ENCODE measurements around the gene RNF169. TPM values are rescaled to one million over a fixed set of nuclear protein-coding genes. Genes with fewer than 3 reads are reported as not detected.

RNF169 gene
- total and polyA plus RNA-seq, 4 donors: 0.60 to 11.0 (median 5.1) TPM

- H3K27me3 ChIP-seq (ENCODE audit: control insufficient read depth in 4 of 4, insufficient read depth in 4 of 4, low read length in 3 of 4): no peaks in the 10 kb centered on the region
- H3K27ac ChIP-seq (ENCODE audit: low read depth in 1 of 2, low read length in 2 of 2): no peak overlapping the region
- no peak overlapping the region for H3K9ac ChIP-seq (ENCODE audit: low read depth in 1 of 2, low read length in 2 of 2)
- no peak for DNase-seq (ENCODE audit: low spot score)
- no peak overlapping the region for H3K4me3 ChIP-seq (ENCODE audit: low read depth in 1 of 3, low read length in 3 of 3)
- no peaks in the 10 kb centered on the region for H3K9me3 ChIP-seq (ENCODE audit: control insufficient read depth in 4 of 4, low read length in 3 of 4)
- H3K36me3 ChIP-seq (ENCODE audit: control insufficient read depth in 4 of 4, insufficient read depth in 3 of 4, low read depth in 1 of 4, low read length in 3 of 4): no peaks in the 10 kb centered on the region
- TF ChIP-seq HNF4G (IDR thresholded peaks at IDR 0.05): no peak
- no peak for TF ChIP-seq NR2F2 (IDR thresholded peaks at IDR 0.05)
- no peak for TF ChIP-seq ZBTB33 (IDR thresholded peaks at IDR 0.05)
- no peak for TF ChIP-seq FOXA2 (IDR thresholded peaks at IDR 0.05)
- no peak for TF ChIP-seq REST (IDR thresholded peaks at IDR 0.05)
- TF ChIP-seq FOXA1 (IDR thresholded peaks at IDR 0.05): no peak
- TF ChIP-seq SP1 (IDR thresholded peaks at IDR 0.05): no peak
- TF ChIP-seq JUND (IDR thresholded peaks at IDR 0.05): no peak
- TF ChIP-seq MAX (IDR thresholded peaks at IDR 0.05): no peak
- TF ChIP-seq EGR1 (IDR thresholded peaks at IDR 0.05; ENCODE audit: low read depth in 2 of 2): no peak
- no peak for TF ChIP-seq RXRA (IDR thresholded peaks at IDR 0.05)
- TF ChIP-seq ATF3 (IDR thresholded peaks at IDR 0.05): no peak
- no peak for TF ChIP-seq CTCF (IDR thresholded peaks at IDR 0.05; ENCODE audit: low read depth, low read length, missing input control)
- no peak for TF ChIP-seq HNF4A (conservative IDR thresholded peaks at IDR 0.05)
- no peak for TF ChIP-seq YY1 (IDR thresholded peaks at IDR 0.05)
- TF ChIP-seq GABPA (IDR thresholded peaks at IDR 0.05 in 1 of 2, conservative IDR thresholded peaks at IDR 0.05 in 1 of 2): no peak
- peaks cover 0 to 3% (median 1%) of the 10 kb centered on the region in 4 donors for H3K4me1 ChIP-seq (ENCODE audit: control insufficient read depth in 4 of 4, insufficient read depth in 4 of 4, low read length in 3 of 4)
- WGBS: 86% methylated on average over 2 of the region's 2 CpGs
Observed at GRCh38 chr11:74769055-74769707, 20.5 kb downstream of the RNF169 start.

Measured in liver (tissue), 9 donors.